Stimulated activated CD4-positive, alpha-beta T cell treated with anti-CD3 and anti-CD28 coated beads, Interleukin-12 subunit alpha, Interleukin-12 subunit beta, amount 100 ng/mL, for 48 hours (primary cell): Measurements from ENCODE around the gene EPS15.
"Not testable (repeated sequence)": the region's sequence is repeated elsewhere in the genome, so short reads cannot be mapped to it uniquely, and the experiment has no call there.

Experiments used
- DNase-seq, 3 donors: peaks; one replicate each; pipeline ENCODE4 v3.0.0-alpha.2; 2020; ENCODE audit warnings: low read depth in 2 of 3, low spot score in 1 of 3

EPS15 gene

DNA sequence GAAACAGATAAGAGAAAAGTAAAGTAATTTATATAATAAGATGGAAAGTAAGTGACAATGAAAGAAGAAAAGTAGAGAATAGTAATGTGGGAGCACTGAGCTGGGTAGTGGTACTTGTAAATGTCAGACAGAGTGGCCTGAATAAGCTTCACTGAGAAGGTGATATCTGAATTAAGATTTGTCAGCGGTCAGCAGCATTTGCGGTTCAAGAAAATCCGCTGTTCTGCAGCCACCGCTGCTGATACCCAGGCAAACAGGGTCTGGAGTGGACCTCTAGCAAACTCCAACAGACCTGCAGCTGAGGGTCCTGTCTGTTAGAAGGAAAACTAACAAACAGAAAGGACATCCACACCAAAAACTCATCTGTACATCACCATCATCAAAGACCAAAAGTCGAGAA is 132.8 kb downstream of the EPS15 start:
- not testable (repeated sequence) for DNase-seq

GRCh38 chr1:51385776-51386175 is 133.3 kb downstream of the EPS15 start:
- DNase-seq, result no peak

GRCh38 chr1:51381964-51382363 is 137.1 kb downstream of the EPS15 start:
- no peak for DNase-seq

DNA sequence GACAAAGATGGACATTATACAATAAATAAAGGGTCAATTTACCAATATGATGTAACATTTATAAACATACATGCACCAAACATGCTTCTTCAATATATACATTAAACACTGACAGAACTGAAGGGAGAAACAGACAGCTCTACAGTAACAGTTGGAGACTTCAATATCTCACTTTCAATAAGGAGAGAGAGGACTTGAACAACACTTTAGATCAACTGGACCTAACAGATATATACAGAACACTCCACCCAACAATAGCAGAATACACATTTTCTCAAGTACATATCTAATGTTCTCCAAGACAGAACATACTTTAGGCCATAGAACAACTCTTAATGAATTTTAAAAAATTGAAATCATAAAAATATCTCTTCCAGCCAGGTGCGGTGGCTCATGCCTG is 138.1 kb downstream of the EPS15 start:
- no peak for DNase-seq

DNA sequence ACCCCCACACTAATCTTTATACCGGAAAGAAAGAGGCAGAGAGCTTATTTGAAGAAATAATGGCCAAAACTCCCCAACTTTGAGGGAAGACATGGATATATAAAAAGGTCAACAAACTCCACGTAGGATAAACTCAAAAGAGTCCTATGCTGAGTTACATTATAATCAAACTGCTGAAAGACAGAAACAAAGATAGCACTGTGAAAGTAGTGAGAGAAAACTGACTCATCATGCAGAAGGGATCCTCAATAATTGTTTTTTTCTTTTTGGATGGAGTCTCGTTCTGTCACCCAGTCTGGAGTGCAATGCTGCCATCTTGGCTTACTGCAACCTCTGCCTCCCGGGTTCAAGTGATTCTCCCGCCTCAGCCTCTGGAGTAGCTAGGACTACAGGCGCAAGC is 140.2 kb downstream of the EPS15 start:
- DNase-seq, result no peak

DNA sequence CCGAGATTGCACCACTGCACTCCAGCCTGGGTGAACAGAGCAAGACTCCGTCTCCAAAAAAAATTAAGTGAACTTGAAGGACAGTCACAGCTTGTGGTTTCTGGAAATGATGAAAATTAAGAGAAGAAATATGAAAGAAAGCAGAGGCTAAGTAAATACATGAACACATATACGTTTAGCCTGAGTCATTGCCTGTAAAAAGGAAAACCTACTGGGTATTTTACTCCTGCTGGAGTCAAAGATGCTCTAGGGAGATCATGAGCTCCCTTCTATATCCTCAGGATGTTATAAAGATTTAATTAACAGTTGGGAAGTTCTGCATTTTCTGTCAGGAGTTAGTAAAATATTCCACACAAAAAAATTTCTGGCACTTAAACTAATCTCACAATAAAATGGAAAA is 145.2 kb downstream of the EPS15 start:
- DNase-seq, result no peak

- no peak for DNase-seq
These were observed 146.5 kb downstream of the EPS15 start for GRCh38 chr1:51372561-51372960.

- DNase-seq, result no peak
These were observed 149.9 kb downstream of the EPS15 start for GRCh38 chr1:51369171-51369570.

- DNase-seq, result no peak
These were observed 153.3 kb downstream of the EPS15 start for GRCh38 chr1:51365774-51366173.

GRCh38 chr1:51359879-51360278 is 159.2 kb downstream of the EPS15 start:
- no peak for DNase-seq

GRCh38 chr1:51355382-51355781 is 163.7 kb downstream of the EPS15 start:
- DNase-seq, result no peak

DNA sequence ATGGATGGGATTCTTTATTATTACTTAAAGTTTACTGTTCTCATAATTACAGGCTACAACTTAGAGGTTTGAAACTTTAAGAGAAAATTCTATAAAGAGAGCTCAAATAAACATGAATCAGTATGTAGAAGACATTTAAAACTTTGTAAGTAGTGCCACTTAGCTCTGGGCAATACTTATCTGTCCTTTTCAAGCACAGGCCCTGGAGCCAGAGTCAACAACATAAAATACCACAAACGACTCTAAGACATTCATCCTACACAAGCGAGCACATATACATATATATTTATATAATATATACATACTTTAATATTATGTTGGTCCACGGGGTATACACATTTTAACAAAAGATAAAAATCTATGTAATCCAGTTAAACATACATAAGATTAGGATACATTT is 164.7 kb downstream of the EPS15 start:
- DNase-seq, result no peak

DNA sequence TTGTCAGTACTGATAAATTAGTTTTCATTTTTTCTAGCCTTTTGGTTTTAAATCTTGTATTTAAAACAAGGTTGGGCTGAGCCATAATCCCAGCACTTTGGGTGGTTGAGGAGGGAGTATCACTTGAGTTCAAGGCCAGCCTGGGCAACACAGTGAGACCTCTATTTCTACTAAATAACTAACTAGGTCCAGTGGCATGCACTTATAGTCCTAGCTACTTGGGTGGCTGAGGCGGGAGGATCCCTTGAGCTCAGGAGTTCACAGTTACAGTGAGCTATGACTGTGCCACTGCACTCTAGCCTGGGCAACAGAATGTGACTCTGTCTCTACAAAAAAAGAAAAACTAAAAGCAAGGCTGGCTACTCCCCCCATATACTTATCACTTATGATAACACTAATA is 167.2 kb downstream of the EPS15 start:
- no peak for DNase-seq

DNA sequence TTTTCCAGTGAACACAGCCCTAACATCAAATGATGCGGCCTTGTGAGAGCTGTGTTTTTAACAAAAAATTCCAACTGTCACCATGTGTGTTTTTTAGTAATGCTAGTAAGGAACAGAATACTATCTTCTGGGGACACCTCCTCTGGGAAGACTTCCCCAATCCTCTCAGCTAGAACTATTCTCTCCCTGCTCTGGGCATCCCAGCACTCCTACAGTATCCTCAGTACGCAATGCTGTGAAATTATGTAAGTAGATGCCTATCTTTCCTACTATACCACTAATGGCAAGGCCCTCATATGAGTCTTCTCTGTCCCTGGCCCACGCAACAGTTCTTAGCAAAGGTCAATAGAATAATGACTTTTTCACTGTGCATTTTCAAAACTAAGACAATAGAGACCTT is 169.2 kb downstream of the EPS15 start:
- DNase-seq, result no peak

GRCh38 chr1:51348147-51348527 is 170.9 kb downstream of the EPS15 start:
- DNase-seq, result no peak

DNA sequence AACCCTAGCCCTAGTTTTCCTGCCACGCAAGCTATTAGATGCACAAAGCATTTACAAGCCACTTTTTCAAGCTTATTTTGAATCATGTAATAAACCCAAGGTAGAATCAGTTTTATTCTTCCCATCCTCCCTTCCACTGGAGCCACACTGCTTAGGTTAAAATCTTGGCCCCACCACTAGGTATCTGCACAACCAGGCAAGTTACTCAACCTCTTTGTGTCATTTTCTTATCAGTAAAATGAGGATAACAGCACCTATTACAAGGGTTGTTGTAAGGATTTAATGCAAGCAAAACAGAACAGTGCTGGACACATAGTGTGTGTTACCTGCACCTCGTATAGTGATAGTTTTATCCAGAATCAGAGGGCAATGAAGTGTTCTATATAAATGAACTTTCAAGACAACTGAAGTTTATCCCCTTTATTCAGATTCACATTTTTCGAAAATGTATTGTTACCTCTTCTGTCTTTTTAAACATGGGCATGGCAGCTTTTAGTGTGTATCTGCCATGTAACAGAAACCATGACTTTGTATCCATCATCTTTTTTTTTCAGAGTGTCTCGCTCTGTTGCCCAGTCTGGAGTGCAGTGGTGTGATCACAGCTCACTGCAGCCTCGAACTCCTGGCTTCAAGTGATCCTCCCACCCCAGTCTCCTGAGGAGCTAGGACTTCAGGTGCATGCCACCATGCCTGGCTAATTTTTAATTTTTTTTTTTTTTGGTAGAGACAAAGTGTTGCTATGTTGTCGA is 171.5 kb downstream of the EPS15 start:
- DNase-seq, result no peak

DNA sequence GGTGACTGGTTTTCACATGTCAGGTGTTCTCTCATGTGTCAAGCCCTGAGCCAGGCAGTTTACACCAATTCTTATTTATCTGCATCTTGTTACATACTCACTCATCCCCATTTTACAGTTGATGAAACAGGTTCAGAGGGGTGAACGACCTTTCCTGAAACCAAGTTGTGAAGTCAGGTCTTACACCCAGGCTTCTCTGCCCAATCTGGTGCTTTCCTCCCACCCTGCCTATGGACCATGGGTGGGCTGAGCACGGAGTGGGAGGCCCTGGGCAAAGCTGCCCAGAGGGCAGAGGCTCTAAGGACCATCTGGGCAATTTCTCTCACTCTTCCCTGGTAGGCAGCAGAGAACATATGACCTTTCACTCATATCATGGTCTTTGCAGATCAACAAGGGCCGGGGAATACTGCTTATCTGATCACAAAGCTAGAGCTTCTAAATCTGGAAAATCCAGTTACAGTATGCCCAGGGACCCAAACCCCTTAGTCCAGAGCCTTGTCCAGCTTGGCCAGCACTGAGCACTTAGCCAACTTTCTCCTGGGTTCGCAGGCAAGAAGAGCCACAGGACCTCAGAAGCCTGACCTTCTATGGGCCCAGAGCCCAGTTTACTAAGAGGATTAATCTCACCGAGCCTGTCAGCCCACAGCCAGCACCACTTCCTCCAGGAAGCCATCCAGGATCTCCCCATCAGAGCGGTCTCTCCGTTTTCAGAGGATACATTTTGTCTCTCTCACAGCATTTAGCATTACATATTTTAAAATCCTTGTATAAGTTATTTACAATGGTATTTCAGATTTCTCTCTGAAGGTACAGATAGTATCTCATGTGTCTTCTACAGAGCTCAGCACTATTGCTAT is 172.8 kb downstream of the EPS15 start:
- no peak for DNase-seq

GRCh38 chr1:51345300-51345687 is 173.8 kb downstream of the EPS15 start:
- no peak for DNase-seq

DNA sequence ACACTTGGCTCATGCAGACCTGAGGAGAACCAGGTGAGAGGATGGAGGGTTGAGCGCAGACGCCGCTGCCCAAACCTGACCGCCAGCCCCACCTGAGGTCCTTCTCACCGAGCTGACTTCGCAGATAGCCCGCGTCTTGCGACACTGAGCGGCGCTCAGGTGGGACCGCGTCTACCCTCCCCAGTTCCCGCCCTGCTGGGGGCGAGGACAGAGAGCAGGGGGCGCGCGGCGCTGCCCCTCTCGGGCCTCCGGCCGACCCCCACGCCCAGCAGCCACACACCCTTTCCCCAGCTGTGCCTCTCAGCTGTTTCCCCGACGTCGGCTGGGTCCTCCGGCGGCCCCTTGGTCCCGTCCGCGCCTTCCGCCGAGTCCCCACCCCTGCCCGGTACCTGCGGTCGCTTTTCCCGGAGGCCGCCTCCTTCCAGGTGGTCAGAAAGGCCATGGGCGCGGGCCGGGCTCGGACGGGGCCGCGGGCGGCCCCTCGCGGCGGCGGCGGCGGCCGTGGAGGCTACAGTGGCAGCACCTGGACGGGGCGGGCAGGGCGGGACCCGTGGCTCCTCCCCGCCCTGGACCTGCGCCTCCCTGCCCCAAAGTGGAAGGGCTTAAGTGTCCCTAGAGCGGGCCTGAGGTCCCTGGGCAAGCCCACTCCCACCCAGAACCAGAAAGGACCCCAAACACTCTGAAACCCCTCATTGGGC is 174.3 kb downstream of the EPS15 start:
- DNase-seq, result no peak

- no peak for DNase-seq
These were observed 174.8 kb downstream of the EPS15 start for GRCh38 chr1:51344276-51344601.

- no peak for DNase-seq
These were observed 175.4 kb downstream of the EPS15 start for GRCh38 chr1:51343624-51344023.

GRCh38 chr1:51342591-51343206 is 176.4 kb downstream of the EPS15 start:
- no peak for DNase-seq
